ENCODE measurements around the gene TOMM70. TPM values are rescaled to one million over a fixed set of nuclear protein-coding genes. Genes with fewer than 3 reads are reported as not detected.

Gene TOMM70
- total RNA-seq, 1 experiment from 2014 or later, result 59.2 TPM

GRCh38 chr3:100396967-100397366, 3.9 kb downstream of the TOMM70 start:
- CTCF ChIA-PET, result no interaction called here
- H3K4me3 Mint-ChIP-seq, result no peak overlapping the region
- ATAC-seq (no peak), DNase-seq (ENCODE audit: low spot score) (no peak)
- H3K36me3 Mint-ChIP-seq, result no peaks in the 10 kb centered on the region
- no peaks in the 10 kb centered on the region for H3K9me3 Mint-ChIP-seq
- TF ChIP-seq MAX (CRISPR knock-in tag; IDR thresholded peaks at IDR 0.05) (no peak), ZBTB21 (CRISPR knock-in tag; IDR thresholded peaks at IDR 0.05; ENCODE audit: borderline replicate concordance) (no peak), ARID4B (CRISPR knock-in tag; IDR thresholded peaks at IDR 0.05; ENCODE audit: borderline replicate concordance) (no peak), TP53 (CRISPR knock-in tag; IDR thresholded peaks at IDR 0.05) (no peak), PRDM15 (CRISPR knock-in tag; IDR thresholded peaks at IDR 0.05) (no peak), FOXK1 (CRISPR knock-in tag; IDR thresholded peaks at IDR 0.05) (no peak), ELF4 (CRISPR knock-in tag; IDR thresholded peaks at IDR 0.05; ENCODE audit: low read depth) (no peak), EMX1 (CRISPR knock-in tag; IDR thresholded peaks at IDR 0.05) (no peak), AFF4 (CRISPR knock-in tag; IDR thresholded peaks at IDR 0.05; ENCODE audit: borderline replicate concordance) (no peak), PREB (CRISPR knock-in tag; IDR thresholded peaks at IDR 0.05; ENCODE audit: borderline replicate concordance) (no peak), ZNF138 (CRISPR knock-in tag; conservative IDR thresholded peaks at IDR 0.05) (no peak), USF2 (CRISPR knock-in tag; IDR thresholded peaks at IDR 0.05) (no peak)
- H3K27me3 Mint-ChIP-seq (ENCODE audit: low read depth), result no peaks in the 10 kb centered on the region
- POLR2A ChIA-PET, result no interaction called here
- peaks cover 36% of the 10 kb centered on the region for H3K4me1 Mint-ChIP-seq
- H3K27ac Mint-ChIP-seq, result no peak overlapping the region
